Fibroblast of pulmonary artery (primary cell): ENCODE results near the gene SPPL2C.

Experiments used
- DNase-seq: peaks from one replicate; pipeline ENCODE4 v3.0.0-alpha.2; 2010; ENCODE audit warnings: low read depth
- H3K4me3 ChIP-seq: replicated peaks from 2 replicates; pipeline ENCODE4 v1.5.1; 2011; ENCODE audit warnings: low read depth, mild to moderate bottlenecking, control low read depth, low read length, moderate library complexity
- CTCF ChIP-seq: IDR thresholded peaks from 2 replicates; pipeline ENCODE4 v1.5.1; 2011; ENCODE audit warnings: mild to moderate bottlenecking, control low read depth, low read length, inconsistent platforms; ENCODE audit errors: missing control alignments

Gene SPPL2C

GRCh38 chr17:45820052-45820780, 24.5 kb upstream of the SPPL2C start:
- no peak overlapping the region for H3K4me3 ChIP-seq
- no peak for DNase-seq
- TF ChIP-seq CTCF = no peak

DNA sequence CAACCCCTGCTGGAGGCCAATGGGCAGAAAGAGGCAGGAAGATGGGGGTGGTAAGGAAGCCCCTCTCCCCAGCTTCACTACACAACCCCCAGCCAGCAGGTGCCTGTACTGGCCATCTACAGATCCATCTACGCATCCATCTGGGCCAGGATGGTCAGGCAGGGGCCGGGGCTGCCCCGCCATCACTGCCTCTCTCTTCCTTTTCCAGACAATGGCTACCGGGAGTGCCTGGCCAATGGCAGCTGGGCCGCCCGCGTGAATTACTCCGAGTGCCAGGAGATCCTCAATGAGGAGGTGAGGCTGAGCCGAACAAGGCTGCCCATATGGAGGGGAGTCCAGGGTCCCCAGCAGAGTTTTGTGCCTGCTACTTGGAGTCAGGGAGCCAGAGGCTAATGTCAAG, 23.5 kb upstream of the SPPL2C start:
- no peak for DNase-seq
- H3K4me3 ChIP-seq = no peak overlapping the region
- no peak for TF ChIP-seq CTCF

- no peak for TF ChIP-seq CTCF
- H3K4me3 ChIP-seq = no peak overlapping the region
- no peak for DNase-seq
Observed at GRCh38 chr17:45823598-45823997, 21.1 kb upstream of the SPPL2C start.

DNA sequence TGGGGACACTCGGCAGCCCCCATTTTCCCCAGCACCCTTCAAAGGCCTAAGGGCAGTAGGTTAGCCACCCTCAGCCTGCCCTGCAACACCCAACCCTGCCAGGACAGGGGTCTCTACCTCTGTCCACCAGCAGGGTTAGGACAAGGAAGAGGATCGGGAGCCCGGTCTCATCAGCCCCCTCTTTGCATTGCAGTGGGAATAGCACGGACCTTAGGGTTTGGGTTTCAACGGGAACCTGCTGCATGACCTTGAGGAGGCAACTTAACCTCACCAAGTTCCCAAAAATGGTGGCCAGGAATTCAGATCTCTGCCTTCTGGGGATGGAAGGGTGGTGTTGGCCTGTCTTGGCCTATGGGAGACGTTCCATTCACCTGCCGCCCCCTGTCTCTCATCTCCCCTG, 20.2 kb upstream of the SPPL2C start:
- no peak for TF ChIP-seq CTCF
- DNase-seq = no peak
- no peak overlapping the region for H3K4me3 ChIP-seq

- no peak for TF ChIP-seq CTCF
- no peak overlapping the region for H3K4me3 ChIP-seq
- no peak for DNase-seq
Observed at GRCh38 chr17:45824901-45825492, 19.7 kb upstream of the SPPL2C start.

- H3K4me3 ChIP-seq = no peak overlapping the region
- no peak for DNase-seq
- no peak for TF ChIP-seq CTCF
Observed at GRCh38 chr17:45825792-45826191, 18.9 kb upstream of the SPPL2C start.
